ENCODE results near the gene LRRC75B. TPM values are rescaled to one million over a fixed set of nuclear protein-coding genes. Genes with fewer than 3 reads are reported as not detected.
"Not testable (repeated sequence)": the region's sequence is repeated elsewhere in the genome, so short reads cannot be mapped to it uniquely, and the experiment has no call there.

The LRRC75B gene
- total and polyA plus RNA-seq, 2 of the 8 experiments (the other 6 are each of a cell fraction or from before 2014, with no cell fraction given): 12.2 to 26.6 TPM

DNA sequence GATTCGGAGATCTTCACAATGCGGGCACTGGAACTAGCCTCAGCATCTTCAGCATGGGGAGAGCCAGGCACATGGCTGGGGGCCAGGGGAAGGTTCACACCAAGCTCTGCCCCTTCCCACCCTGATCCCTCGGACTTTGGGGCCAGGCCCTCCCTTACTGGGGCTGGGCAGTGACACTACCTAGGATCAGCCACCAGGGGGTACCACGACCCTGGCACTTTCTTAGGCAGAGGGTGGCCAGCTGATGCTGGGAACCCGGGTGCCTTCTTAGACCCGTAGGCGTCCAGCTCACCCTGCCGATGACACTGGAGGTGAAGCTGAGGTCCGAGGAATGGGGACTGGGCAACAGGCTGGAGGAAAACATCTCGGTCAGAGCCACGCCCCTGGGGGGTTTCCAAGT, 36.2 kb upstream of the LRRC75B start:
- H3K79me1 ChIP-seq (ENCODE audit: low read depth, low read length); FAIRE-seq; H2BK12ac ChIP-seq (ENCODE audit: low read depth, low read length); H3K23me2 ChIP-seq (ENCODE audit: low read depth, low read length); H3K9ac ChIP-seq (replicated peaks in 1 of 4; ENCODE audit: extremely low read depth in 1 of 4, low read depth in 3 of 4, low read length in 3 of 4); H3K27ac ChIP-seq (ENCODE audit: low read depth, low read length); H3K23ac ChIP-seq (ENCODE audit: insufficient read length); H3K79me2 ChIP-seq (ENCODE audit: control insufficient read depth in 1 of 2, insufficient read depth in 2 of 2, low read length in 2 of 2); H4K91ac ChIP-seq (replicated peaks; ENCODE audit: insufficient read length, low read length); H4K8ac ChIP-seq (ENCODE audit: extremely low read depth, insufficient read depth, low read length); H2BK20ac ChIP-seq (ENCODE audit: low read length); H2BK120ac ChIP-seq (replicated peaks; ENCODE audit: low read depth, low read length); H4K20me1 ChIP-seq (replicated peaks in 1 of 2; ENCODE audit: control insufficient read depth in 1 of 2, insufficient read depth in 2 of 2, low read length in 2 of 2); H3K36me3 ChIP-seq (ENCODE audit: control insufficient read depth in 2 of 4, insufficient read depth in 4 of 4, low read length in 3 of 4); H4K5ac ChIP-seq (ENCODE audit: insufficient read length, low read depth, low read length); H3K4me3 ChIP-seq (ENCODE audit: extremely low read depth in 1 of 4, insufficient read depth in 2 of 4, low read depth in 3 of 4, low read length in 4 of 4); H2BK15ac ChIP-seq (ENCODE audit: low read length); POLR2A ChIA-PET (ENCODE audit: partially characterized antibody); H3K9me3 ChIP-seq (ENCODE audit: insufficient read depth in 2 of 2, low read depth in 1 of 2, low read length in 1 of 2); H2BK5ac ChIP-seq (ENCODE audit: low read depth, low read length); H3K56ac ChIP-seq (replicated peaks; ENCODE audit: insufficient read length, low read depth, low read length); H3K4me2 ChIP-seq (ENCODE audit: insufficient read depth in 1 of 2, low read depth in 2 of 2, low read length in 2 of 2); H3K4me1 ChIP-seq (replicated peaks in 1 of 4; ENCODE audit: control insufficient read depth in 3 of 4, insufficient read depth in 4 of 4, low read length in 3 of 4); H3K18ac ChIP-seq (ENCODE audit: extremely low read depth, low read length); H3K27me3 ChIP-seq (replicated peaks in 1 of 4; ENCODE audit: control insufficient read depth in 3 of 4, extremely low read depth in 1 of 4, insufficient read depth in 3 of 4, low read length in 3 of 4); H2AFZ ChIP-seq (ENCODE audit: low read length); H3K4ac ChIP-seq (replicated peaks; ENCODE audit: insufficient read length, low read depth, low read length); H2AK5ac ChIP-seq (ENCODE audit: low read depth, low read length); H3K14ac ChIP-seq (ENCODE audit: insufficient read length): not testable (repeated sequence)
- peak in 1 of 2 experiments; percentile 81 for DNase-seq (ENCODE audit: low read depth in 1 of 2, low spot score in 2 of 2)
- TF ChIP-seq, protein P1, sequence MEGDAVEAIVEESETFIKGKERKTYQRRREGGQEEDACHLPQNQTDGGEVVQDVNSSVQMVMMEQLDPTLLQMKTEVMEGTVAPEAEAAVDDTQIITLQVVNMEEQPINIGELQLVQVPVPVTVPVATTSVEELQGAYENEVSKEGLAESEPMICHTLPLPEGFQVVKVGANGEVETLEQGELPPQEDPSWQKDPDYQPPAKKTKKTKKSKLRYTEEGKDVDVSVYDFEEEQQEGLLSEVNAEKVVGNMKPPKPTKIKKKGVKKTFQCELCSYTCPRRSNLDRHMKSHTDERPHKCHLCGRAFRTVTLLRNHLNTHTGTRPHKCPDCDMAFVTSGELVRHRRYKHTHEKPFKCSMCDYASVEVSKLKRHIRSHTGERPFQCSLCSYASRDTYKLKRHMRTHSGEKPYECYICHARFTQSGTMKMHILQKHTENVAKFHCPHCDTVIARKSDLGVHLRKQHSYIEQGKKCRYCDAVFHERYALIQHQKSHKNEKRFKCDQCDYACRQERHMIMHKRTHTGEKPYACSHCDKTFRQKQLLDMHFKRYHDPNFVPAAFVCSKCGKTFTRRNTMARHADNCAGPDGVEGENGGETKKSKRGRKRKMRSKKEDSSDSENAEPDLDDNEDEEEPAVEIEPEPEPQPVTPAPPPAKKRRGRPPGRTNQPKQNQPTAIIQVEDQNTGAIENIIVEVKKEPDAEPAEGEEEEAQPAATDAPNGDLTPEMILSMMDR (IDR thresholded peaks at IDR 0.05; ENCODE audit: control extremely low read depth in 1 of 3, insufficient read depth in 1 of 3, low read depth in 1 of 3, low read length in 3 of 3): peak; percentile 43 to 55 (median 50)
- peak; percentile 39 to 52 for TF ChIP-seq RAD21 (IDR thresholded peaks at IDR 0.05 in 1 of 2, conservative IDR thresholded peaks at IDR 0.05 in 1 of 2; ENCODE audit: low read depth in 2 of 2, low read length in 2 of 2)
- CTCF ChIA-PET (ENCODE audit: partially characterized antibody): interaction anchor here (0.6 to 1.0 kb wide), 2 partner anchors 12 to 77 kb away, joined by 4 to 5 read pairs; no protein-coding TSS in a partner anchor
- 74% methylated on average over 8 of the region's 11 CpGs; no CpG with 5 or more reads in 1 of the 2 experiments for WGBS, 2 experiments (ENCODE audit: extremely low coverage in 1 of 2, insufficient coverage in 1 of 2, insufficient read length in 1 of 2, insufficient replicate concordance in 2 of 2, low coverage in 1 of 2, low lambda C conversion rate in 2 of 2, missing lambda C conversion rate in 1 of 2)
